NOMO-1 treated with DMSO at 0.1 percent for 48 hours (cell line): ENCODE measurements around the gene MR1.

Experiments used
- DNase-seq: peaks from one replicate; lab custom pipeline; 2025; ENCODE audit not compliant: unreplicated experiment; lab: John Stamatoyannopoulos, UW

The MR1 gene

DNA sequence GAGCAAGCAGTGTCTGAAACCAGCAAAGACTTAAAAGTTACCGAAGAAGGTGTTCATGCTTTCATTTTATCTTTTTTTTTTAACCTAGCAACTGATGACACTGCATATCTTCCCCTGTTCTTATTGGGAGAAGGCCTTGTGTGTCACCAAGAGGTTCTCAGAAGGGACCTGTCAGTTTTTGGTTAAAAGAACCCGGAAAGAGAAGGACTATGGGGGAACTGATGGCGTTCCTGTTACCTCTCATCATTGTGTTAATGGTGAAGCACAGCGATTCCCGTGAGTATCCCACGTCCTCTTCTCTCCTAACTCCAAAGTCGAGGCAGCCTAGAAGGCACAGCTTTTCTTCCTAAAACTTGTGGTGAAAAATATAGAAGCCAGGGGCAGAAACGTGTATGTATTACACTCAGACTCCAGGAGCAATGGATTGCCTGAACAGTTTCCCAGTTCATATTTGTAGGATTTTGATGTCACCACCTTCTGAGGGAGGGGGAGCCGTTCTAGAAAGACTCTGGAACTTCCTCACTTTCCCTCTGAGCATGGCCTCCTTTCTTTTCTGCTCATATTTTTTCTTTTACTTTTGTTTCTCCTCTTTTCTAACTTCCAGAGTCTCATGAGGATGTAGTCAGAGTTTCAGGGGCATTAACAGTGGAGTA lies at the start of gene MR1:
Gene MR1, plus strand, starts transcription at position 185 of the 653 bp plus-strand sequence. Its CDS starts 25 bp downstream, at position 210.
- peak; percentile 94 for DNase-seq

DNA sequence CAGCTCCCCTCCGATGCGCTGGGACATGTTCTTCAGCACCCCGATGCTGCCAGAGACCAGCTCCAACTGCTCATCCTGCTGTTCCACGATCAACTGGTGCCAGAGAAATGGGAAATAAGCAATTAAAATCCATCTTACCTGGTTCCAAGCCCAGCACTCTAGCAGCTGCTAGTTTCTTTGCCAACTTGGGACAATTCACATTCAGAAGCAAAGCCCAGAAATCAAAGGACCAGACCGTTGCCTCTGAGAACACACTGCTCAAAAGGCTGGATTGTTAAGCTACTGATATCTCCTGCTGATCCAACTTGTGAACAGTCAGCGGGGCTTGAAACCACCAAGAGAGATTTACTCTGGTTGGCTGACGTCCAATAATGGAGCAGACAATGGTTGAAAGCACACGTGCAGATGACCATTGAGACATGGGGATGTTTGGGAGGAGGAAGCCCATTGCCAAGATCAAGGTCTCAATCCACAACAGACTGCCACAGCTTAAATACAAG lies 45.5 kb upstream of the MR1 start:
- no peak for DNase-seq

DNA sequence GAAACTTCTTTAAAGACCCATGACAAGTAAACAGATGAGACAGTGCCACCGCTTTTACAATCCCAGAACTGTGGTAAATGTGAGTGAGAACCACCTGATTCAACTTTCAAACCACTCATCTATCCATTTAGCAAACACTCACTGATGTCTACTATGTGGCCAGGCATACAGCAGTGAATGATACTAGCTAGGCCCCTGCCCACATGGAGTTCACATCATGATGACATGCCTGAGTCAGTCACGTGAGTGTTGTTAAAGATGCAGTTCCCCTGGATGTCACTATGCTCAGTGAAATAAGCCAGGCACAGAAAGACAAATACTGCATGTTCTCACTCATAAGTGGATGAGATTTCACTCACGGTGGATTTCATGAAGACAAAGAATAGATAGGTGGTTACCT lies 39.5 kb upstream of the MR1 start:
- no peak for DNase-seq

DNA sequence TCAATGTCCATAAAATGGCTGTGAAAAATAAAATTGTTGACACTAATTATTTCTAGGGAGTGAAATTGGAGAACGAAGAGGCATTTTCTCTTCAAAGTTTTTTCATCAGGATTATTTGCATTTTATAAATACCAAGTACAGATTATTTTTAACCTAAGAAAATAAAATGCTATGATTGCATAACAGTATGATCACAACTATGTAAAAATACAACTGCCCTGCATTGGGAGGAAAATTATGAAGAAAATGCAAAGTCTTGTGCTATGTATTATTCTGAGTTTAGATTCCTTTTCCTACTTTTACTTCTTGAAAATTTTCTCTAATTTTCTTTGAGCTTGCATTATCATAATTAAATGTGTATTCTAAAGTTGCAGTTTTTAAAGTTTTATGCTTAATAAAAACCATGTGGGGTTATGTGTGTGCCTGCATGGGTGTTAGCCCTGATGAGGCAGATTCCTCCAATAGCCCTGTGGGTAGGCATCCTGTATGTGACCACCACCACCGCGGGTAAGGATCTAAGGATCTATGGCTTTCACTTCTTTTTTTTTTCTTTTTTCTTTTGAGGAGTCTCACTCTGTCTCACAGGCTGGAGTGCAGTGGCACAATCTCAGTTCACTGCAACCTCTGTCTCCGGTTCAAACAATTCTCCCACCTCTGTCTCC lies 35.8 kb upstream of the MR1 start:
- DNase-seq, result no peak

DNA sequence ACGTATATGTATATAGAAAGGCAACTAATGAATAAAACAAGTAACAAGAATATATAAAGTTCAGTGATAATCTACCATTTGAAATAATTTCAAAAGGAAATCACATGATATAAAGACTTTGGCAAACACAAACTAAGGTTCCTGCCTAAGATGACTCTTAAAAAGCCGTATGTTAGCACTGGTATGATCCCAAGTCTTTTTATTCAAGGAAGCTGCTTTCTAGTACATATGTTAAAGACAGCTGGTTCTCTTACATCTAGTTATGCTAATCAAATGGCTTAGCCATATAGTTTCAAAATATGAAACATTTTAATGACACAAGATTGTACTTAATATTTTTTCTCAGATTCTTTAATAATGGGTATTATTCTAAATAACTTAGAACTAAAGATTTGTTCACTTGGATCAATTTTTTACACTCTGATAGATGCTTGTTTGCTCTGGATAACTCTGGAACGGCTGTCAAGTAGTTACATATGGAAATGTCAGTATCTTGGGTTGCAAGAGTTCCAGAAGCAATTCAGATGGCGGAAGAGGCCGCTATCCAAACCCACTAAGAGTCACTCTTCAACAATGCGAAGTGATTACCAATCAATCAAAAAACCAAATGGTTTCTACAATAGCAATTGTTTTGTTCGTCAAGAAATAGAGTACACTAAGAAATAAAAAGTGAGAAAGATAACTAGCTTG lies 32.5 kb upstream of the MR1 start:
- DNase-seq, result no peak

DNA sequence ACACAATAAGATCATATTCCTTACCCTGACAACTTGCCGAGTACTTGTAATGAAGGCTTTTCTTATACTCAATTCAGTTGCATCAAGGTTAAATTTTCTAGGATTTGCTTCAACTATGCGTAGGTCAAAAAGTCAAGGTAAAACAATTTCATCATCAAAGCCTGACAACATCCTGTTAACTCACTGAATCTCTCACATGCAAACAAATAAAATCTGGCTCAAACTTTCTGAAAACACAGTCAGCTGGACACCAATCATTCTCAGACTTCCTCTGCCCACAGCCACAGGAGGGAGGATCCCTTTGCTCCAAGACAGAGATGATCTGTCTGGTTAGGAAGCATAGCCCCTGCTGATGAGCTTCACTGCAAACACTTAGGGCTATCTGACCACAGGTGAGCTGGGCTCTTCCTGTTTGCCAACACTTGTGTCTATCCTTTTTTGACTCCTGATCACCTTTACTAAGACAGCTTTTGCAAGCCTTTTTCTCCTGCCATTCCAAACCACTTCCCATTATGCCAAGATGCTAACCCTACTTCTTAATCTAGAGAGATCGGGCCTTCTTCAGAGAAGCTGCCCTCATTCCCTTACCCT lies 31.1 kb upstream of the MR1 start:
- no peak for DNase-seq

DNA sequence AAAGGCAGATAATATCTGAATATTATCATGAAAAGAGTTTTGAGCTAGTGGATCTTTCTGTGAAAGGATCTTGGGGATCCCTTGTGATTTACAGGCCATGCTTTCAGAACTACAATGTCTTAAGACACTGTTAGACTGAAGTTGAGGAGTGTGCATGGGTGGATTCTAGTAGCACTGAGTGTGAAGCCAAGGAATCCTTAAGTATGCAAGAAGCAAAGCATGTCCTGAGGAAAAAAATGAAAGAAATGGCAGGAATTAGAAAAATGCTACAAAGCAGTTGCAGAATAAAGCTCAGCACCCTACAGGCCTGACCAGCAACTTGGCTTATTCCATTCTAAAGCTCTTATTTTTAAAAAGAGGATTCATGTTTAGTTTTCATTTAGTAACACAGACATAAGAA lies 23.0 kb upstream of the MR1 start:
- no peak for DNase-seq

DNA sequence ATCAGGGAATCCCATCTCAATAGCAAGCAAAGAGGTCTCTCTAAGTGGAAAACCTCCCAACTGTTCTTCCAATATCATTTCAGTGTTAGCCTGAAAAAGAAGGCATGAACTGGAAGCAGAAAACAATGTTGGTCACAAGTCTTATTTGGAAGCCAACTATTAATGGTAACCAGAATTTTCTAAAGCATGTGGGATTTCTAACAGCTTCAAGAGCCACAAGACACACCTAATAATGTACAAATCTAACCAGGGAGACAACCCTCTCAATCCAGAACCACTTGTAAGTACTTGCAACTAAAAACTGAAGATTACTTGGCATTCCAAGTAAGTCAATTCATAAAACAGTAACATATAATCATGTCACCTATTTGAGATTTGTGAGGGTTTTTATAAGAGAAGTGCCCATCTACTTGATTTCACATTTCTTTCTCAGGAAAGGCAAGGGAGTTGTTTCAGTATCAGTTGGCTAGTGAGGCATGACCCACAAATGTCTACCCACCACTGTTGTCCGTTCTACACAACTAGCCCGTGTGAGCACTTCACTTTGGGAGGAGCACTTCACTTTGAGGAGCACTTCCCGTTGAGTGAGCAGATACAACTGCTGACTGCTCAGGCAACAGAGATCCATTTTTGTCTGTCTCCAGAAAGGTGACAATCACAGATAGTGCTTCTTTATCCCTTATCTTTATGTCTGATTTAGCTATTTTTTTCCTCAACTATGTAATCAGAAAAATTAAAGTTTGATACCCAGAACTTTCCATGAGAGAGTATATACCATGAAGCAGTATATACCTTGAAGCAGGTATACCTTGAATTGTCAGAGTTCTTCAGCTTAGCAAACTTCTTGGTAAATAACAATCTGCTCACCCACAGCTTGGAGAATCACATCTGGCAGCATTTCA lies 22.2 kb upstream of the MR1 start:
- no peak for DNase-seq

DNA sequence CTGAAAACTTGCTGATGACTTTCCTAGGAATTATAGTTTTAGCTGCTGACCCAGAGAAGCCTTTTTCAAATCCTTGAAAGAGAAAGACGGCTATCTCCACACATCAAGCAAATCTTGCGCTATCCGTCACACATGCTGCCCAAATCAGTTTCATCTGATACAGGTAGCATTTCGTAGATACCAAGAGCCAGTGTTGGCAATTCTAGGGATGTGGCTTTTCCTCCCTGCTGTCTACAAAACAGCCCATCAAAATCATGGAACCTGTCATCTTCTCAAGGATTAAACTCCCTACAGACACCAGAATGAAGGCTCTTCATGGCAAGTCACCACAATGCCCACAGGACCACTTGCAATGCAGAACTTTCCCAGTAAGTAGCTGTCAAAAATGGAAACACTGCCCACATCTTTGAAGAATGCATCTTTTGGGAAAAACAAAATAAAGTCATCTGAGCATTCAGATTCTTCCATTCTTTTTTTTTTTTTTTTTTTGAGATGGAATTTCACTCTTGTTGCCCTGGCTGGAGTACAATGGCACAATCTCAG lies 21.5 kb upstream of the MR1 start:
- DNase-seq, result no peak

DNA sequence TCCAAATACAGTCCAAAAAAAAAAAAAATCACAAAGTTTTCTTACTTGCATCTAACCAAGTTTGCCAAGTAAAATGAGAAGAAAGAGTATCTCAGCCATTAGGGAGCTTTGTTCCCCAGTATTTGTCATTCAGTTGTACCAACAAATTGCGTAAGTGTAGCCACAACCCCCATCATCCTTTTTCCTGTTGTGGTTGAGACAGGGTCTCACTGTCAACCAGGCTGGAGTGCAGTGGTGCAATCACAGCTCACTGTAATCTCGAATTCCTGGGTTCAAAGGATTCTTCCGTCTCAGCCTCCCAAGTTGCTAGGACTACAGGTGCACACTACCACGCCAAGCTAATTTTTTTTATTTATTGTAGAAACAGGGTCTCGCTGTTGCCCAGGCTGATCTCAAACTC lies 20.6 kb upstream of the MR1 start:
- peak; percentile 70 for DNase-seq

DNA sequence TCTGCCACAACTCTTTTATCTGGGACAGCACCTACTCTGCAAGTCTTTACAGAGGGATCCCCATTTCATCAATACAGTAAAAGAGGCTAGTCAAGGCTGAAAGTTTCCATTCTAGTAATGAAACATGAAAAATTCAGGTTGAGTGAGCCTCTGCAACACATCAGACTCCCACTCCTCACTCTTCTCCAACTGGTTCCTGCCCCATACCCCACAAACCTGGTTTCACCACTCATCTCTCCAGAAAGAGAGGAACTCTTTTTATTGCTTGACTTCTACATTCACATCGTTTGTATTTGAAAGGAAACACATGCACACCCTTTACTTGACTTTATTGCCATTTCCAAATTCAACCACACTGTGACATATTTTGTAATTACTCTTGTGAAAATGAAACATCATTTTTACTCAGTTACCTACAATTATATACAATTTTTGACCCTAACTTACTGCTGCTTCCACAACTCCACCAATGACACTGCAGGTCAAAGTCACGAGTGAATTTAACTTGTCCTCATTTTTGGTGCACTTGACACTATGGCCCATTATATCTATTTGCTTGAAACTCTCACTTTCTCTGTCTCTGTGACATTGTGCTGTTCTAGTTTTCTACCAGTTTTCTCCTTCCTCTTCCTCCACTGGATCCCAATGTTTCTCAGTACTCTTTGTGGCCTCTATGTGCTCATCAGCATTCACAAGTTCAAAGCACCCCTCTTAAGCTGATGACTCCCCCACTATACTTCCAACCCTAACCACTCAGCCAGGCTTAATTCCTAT lies 19.1 kb upstream of the MR1 start:
- DNase-seq, result peak; percentile 59

DNA sequence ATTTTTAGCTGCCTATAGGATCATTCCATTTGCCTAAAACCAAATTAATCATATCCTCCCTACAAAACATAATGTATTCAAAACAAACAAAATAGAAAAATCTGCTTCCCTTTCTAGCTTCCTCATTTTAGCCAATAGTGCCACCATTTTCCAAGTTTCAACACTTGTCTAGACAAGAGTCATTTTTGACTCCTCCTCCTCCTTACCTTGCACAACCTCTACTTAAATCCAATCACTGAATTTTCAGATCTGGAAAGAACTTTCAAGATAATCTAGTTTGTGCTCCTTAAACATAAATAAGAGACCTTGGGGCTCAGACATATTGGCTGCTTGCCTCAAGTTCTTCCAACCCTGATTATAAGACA lies 18.6 kb upstream of the MR1 start:
- DNase-seq, result peak; percentile 94

DNA sequence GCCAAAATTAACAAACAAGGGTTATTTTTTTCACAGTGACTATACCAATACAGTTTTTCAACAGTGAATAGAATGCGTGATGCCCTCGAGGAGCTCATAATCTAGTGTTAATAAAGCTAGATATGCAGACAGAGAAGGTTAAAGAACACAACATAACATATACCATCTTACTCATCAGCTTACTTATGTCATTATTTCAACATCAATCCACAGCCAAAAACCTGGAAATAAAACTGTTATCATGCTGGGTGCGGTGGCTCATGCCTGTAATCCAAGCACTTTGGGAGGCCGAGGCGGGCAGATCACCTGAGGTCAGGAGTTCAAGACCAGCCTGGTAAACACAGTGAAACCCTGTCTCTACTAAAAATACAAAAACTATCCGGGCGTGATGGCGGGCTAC lies 17.2 kb upstream of the MR1 start:
- no peak for DNase-seq

DNA sequence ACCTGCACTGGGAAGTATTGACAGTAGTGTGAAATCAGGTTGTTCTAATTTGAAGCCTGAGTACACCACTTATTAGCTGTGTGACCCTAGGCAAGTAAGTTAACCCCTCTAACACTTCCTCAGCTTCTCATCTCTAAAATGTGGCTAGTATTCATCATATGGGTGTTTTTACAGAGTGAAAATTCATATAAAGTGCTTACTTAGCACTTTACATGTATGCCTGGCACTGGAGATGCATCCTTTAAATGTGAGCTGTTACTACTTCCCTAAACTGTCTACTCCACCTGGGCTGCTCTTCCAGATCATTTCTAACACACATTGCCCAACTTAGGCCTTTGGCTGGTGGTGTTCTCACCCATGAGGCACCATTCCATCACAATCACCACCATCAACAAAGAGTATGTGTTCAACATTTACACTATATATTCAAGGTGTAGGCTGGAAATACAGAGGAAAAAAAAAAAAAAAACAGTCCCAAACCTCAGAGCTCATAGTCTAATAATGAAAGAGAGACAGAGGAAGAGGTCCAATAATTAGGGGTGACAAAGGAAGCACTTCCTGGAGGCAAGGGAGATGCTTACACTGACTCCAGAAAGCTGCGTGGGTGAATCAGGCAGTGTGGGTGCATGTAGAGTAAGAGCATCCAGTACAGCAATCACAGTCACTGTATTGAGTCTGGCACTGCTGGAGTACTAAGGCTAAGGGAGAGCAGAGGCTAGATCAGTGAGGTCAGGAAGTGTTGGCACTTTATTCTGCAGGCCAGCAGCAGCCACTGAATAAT lies 14.7 kb upstream of the MR1 start:
- no peak for DNase-seq

DNA sequence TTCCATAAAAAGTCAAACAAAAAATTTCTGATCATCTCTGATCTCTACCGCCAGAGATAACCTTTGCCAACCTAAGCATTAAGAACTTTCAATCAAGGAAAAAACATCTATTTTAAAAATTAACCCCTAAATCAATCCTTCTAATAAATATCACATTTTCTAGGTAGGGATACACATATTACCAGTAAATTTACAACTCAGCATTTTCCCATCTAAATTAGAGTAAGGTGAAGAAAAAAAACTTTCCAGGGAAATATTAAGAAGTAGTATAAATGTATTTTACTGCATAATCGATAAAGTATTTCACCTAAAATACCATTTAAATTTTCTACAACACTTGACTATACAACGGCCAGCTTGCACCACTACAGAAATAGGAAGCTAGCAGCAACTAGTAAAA lies 12.6 kb upstream of the MR1 start:
- DNase-seq, result no peak

DNA sequence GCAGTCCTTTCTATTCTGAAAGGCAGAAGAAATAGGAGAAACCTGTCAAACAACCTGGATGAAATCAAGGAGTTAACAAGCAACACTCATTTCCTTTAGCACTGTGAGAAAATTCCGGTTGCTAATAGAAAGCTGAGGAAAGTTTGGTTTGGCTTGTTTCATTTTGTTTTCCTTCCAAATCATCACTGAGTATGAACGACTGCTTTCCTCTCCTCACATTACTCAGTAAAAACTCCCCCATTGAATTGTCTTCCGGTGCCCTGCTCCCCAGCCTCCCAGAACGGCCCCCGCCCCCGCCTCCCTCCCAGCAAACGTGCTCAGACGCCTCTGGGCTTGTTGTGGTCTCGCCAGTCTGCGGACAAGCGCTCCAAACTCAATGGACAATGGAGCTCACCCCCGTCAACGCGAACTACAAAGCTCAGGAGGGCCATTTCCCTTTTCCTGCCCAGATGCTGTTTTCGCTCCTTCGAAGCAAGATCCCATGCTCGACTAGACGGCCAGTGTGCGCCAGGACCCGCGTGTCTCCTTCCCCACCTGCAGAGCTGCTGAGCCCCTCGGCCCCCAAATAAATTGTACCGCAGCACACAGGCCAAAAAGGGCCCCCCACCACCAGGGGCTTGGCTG lies 11.9 kb upstream of the MR1 start:
- DNase-seq, result peak; percentile 62

DNA sequence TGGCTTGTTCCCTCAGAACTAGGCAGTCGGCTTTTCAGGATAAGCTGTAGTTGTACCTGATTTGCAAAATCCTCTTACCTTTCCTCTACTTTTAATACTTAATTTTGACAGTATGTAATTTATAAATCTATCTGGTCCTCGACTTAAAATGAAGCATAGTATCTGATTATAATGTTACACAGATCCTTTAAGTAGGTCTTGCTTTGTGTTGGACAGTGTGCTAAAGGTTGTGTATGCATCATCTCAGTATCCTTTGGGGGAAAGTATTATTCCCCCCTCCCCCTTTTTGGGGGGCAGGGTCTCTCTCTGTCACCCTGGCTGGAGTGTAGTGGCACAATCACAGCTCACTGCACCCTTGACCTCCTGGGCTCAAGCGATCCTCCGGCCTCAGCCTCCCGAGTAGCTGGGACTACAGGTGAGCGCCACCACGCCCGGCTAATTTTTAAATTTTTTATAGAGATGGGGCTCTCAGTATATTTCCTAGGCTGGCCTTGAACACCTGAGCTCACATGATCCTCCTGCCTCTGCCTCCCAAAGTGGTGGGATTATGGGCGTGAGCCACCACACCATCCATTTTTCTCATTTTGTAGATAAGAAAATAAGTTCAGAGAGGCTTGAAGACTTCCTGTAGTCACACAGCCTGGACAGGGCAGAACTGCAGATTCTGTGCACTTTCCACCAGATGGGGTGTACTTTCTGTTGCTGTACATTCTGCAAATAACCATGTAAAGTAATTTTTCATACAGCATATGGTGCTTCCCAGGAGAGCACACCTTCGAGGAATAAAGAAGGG lies 10.3 kb upstream of the MR1 start:
- DNase-seq, result no peak

DNA sequence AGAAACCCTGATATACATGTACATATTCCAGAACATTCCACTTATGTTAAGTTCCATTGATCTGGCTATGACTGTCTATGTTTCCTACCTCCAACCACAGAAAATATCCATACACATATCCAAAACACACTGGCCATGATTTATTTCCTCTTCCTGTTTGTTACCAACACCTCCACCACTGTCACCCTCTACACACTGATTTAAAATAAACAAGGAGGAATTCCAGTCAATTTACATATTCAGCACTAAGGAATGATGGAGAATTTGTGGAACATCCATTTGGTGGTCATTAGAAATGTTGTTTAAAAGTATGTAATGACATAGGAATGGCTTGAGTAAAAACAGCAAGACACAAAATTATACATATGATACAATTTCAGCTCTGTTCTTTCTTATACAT lies 5.6 kb upstream of the MR1 start:
- no peak for DNase-seq
